CD4-positive, alpha-beta T cell treated with Interleukin-17A for 4 hours (primary cell): ENCODE data around the gene RLN2.
"Not testable (repeated sequence)": the region's sequence is repeated elsewhere in the genome, so short reads cannot be mapped to it uniquely, and the experiment has no call there.

Source experiments
- DNase-seq: peaks from one replicate; pipeline ENCODE4 v3.0.0-alpha.2; 2020; ENCODE audit warnings: mixed read lengths

RLN2 gene, protein sequence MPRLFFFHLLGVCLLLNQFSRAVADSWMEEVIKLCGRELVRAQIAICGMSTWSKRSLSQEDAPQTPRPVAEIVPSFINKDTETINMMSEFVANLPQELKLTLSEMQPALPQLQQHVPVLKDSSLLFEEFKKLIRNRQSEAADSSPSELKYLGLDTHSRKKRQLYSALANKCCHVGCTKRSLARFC

GRCh38 chr9:5303840-5304795, at the start of gene RLN2:
TSS of gene RLN2 (minus strand) at chr9:5304716. CDS start at chr9:5304580, 136 bp downstream.
- DNase-seq, result peak; percentile 26

DNA sequence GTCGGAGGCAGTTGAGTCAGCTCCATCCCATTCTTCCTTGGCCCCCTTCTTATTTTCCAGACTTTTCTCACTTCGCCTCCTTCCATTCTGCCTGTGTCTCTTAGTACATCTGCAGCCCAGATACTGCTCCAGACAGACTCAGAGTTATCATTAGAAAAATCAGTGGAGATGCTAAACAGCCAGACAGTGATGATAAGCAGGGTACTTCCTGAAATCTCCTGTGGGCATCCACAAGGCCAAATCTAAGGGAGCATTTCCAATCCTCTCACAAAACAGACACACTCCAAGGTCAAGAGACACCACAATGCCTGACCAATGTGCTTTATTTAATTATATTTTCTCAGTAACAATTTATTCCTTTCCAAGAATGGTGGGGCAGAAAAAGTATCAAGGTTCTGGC, 49.7 kb upstream of the RLN2 start:
- no peak for DNase-seq

GRCh38 chr9:5352637-5353248, 48.2 kb upstream of the RLN2 start:
- DNase-seq, result peak; percentile 31

GRCh38 chr9:5338992-5339981, 34.8 kb upstream of the RLN2 start, which contains the start of gene RLN1:
TSS of gene RLN1 (minus strand) at chr9:5339876. CDS start at chr9:5339746, 130 bp downstream.
- DNase-seq, result peak; percentile 40

DNA sequence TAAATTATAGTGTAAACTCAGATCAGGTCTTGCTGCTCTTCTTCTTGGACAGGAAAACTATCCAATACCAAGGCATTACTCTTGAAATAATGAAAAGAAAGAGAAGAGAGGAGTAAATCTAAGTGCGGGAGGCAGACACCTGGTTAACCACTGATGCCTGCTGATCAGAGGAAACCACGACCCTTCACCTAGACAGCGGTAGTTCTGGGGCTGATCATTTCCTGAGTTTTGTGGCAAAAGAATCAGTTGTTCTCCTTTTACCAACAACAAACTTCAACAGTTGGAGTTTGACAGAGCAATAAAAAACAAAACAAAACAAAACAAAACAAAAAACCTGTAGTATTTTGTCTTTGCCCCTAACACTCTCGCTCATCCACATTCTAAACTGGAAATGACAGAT, 32.2 kb upstream of the RLN2 start:
- DNase-seq, result peak; percentile 58

- not testable (repeated sequence) for DNase-seq
Observed at GRCh38 chr9:5331276-5331675, 26.8 kb upstream of the RLN2 start.

DNA sequence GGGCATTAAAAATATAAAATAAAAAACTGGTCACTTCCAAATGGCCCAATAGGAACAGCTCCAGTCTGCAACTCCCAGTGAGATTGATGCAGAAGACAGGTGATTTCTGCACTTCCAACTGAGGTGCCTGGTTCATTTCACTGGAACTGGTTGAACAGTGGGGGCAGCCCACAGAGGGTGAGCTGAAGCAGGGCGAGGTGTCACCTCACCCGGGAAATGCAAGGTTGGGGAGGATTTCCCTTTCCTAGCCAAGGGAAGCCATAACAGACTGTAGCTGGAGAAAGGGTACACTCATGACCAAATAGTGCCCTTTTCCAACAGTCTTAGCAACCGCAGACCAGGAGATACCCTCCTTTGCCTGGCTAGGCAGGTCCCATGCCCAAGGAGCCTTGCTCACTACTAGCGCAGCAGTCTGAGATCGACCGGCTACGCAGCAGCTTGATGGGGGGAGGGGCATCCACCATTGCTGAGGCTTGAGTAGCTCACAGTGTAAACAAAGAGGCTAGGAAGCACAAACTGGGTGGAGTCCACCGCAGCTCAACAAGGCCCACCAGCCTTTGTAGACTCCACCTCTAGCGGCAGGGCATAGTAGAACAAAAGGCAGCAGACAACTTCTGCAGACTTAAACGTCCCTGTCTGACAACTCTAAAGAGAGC, 22.5 kb upstream of the RLN2 start:
- DNase-seq, result peak; percentile 72

- DNase-seq, result no peak
Observed at GRCh38 chr9:5326187-5326586, 21.7 kb upstream of the RLN2 start.

- not testable (repeated sequence) for DNase-seq
Observed at GRCh38 chr9:5321601-5322000, 17.1 kb upstream of the RLN2 start.

DNA sequence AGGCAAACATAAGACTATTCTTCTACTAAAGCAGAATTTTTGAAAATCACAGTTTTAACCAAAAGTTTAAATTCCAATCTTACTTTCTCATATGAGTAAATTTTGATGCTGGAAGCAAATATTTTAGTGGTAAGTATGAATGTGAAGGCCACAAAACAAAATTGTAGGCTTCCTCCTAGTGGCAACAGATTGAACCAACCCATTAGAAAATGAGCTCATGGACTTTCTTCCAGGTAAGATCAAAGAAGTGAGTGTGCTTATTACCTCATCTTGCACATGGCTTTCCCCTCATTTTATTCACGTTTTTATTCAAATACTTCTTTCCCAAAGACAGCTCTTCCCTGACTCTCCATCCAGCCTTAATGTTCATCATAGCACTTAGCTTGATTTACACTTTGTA, 16.5 kb upstream of the RLN2 start:
- no peak for DNase-seq

DNA sequence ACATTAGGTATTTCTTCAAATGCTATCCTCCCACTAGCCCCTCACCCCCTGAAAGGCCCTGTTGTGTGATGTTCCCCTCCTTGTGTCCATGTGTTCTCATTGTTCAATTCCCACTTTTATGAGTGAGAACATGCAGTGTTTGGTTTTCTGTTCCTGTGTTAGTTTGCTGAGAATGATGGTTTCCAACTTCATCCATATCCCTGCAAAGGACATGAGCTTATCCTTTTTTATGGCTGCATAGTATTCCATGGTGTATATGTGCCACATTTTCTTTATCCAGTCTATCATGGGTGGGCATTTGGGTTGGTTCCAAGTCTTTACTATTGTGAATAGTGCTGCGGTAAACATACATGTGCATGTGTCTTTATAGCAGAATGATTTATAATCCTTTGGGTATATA, 11.9 kb upstream of the RLN2 start:
- DNase-seq, result not testable (repeated sequence)

GRCh38 chr9:5315187-5315923, 10.8 kb upstream of the RLN2 start:
- DNase-seq, result no peak

GRCh38 chr9:5310851-5311250, 6.3 kb upstream of the RLN2 start:
- DNase-seq, result no peak

DNA sequence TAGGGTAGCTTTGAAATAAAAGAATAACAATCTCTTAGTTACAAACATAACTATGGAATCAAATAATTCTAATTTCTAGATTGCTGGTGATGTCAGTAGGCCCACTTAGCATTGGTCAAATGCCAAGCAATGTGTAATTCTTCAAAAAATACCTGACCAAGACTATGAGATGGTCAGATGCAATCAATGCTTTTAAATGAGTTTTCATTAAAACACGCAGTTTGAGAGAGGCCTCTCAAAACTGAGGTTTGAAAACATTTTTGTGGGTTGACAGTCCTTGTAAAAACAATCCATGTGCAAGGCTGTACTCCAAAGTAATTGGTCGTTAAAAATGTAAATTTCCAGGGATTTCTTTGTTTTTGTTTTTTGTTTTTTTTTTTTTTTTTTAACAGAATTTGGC, 1.2 kb upstream of the RLN2 start:
- DNase-seq, result no peak

DNA sequence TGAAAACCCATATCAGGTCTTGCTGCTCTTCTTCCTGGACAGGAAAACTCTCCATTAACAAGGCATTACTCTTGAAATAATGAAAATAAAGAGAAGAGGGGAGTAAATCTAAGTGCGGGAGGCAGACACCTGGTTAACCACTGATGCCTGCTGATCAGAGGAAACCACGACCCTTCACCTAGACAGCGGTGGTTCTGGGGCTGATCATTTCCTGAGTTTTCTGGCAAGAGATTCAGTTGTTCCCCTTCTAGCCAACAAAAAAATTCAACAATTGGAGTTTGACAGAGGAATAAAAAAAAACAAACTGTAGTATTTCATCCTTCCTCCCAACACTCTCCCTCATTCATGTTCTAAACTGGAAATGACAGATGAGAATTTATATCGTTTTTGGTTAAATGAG, 3.0 kb downstream of the RLN2 start:
- peak; percentile 41 for DNase-seq

DNA sequence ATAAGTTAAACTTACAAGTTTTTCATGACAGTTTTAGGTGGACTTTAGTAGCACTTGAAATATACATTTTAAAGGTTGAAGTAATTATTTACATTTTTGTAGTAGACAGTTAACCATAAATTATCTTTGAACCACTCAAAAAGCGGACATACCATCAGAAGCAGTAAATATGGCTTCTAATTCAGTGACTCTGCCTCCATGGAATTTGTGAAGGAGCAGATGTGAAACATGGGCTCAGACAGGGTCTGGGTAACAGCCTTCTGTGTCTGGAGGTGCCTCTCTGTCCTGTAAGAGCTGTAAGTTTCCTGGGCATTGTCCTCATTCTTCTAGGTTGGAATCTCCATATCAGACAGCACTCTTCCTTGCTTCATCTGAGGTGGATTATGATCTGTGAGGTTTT, 12.4 kb downstream of the RLN2 start:
- no peak for DNase-seq

DNA sequence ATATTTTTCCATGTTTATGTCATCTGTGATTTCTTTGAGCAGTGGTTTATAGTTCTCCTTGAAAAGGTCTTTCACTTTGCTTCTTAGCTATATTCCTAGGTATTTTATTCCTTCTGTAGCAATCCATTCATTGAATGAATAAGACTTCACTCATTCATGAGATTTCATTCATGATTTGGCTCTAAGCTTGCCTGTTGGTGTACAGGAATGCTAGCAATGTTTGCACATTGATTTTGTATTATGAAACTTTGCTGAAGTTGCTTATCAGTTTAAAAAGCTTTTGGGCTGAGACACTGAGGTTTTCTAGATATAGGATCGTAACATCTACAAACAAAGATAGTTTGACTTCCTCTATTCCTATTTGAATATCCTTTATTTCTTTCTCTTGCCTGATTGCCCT, 15.9 kb downstream of the RLN2 start:
- DNase-seq, result no peak

DNA sequence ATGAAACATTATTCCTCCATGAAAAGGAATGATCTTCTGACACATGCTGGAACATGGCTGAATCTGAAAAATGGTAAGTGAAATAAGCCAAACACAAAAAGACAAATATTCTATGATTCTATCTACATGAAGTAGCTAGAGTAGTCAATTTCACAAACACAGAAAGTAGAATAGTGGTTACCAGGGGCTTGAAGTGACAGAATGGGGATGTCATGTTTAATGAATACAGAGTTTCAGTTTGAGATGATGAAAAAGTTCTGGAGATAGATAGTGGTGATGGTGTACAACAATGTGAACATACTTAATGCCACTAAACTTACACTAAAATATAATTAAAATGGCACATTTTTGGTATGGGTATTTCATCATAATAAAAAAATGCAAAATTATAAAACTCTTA, 18.3 kb downstream of the RLN2 start:
- no peak for DNase-seq

DNA sequence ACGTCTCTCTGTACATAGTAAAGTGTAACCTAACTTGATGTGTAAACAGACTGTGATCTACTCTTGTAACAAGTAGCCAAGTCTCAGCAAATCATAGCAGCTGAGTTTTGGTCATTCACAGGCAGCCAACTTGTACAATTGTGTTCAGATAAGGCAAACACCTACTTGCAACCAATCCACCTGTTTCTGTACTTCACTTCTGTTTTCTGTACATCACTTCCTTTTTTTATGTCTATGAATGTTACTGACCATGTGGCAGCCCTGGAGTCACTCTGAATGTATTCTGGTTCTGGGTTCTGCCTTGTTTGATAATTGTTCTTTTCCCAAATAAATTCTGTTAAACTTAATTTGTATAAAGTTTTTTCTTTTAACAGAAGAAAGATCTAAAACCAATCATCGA, 26.0 kb downstream of the RLN2 start:
- DNase-seq, result no peak

DNA sequence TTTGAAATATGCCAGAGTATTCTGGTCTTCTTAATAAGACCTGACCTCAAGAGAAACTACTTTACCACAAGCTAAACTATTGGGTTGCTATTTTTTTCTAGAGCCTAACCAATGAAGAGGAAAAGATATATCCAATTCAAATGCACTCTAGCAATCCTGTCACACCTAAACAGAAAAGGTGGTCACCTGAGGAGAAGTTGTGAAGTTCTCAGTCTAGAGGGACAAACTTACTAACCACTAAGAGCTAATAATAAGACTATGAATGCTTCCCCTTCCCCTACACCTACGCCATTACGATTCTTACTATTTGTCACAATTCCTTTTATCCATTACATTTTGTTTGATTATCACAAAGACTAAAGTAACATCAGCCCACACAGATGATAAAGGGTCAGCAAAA, 29.7 kb downstream of the RLN2 start:
- no peak for DNase-seq

- DNase-seq, result no peak
Observed at GRCh38 chr9:5269249-5269715, 35.2 kb downstream of the RLN2 start.
